MM.1S (cell line): ENCODE results near the gene HNF4A.

ENCODE experiments used
- DNase-seq: peaks from one replicate; pipeline ENCODE4 v3.0.0-alpha.2; 2015
- H2AFZ ChIP-seq: fragments of 300-600 bp; sonication (generic); 2 replicates; pipeline ENCODE4 v1.6.0; 2016; ENCODE audit warnings: antibody characterized with exemption, low read length
- H3F3A ChIP-seq: fragments of 300-600 bp; sonication (generic); 2 replicates; pipeline ENCODE4 v1.6.1; 2016; ENCODE audit warnings: mild to moderate bottlenecking, antibody characterized with exemption, low read length, moderate library complexity, mixed read lengths; ENCODE audit not compliant: insufficient read depth
- H3K27ac ChIP-seq: fragments of 300-600 bp; sonication (generic); 2 replicates; pipeline ENCODE4 v1.5.1; 2016; ENCODE audit warnings: mild to moderate bottlenecking, low read length
- H3K27me3 ChIP-seq: fragments of 300-600 bp; sonication (generic); replicated peaks from 2 replicates; pipeline ENCODE4 v1.6.0; 2016; ENCODE audit warnings: low read length; ENCODE audit not compliant: insufficient read depth
- H3K36me3 ChIP-seq: fragments of 300-600 bp; sonication (generic); replicated peaks from 2 replicates; pipeline ENCODE4 v1.6.1; 2016; ENCODE audit warnings: mild to moderate bottlenecking, low read length, mixed read lengths; ENCODE audit not compliant: insufficient read depth
- H3K4me1 ChIP-seq: fragments of 300-600 bp; sonication (generic); 2 replicates; pipeline ENCODE4 v1.6.1; 2016; ENCODE audit warnings: low read length, mixed read lengths
- H3K4me2 ChIP-seq: fragments of 300-600 bp; sonication (generic); 2 replicates; pipeline ENCODE4 v1.6.0; 2016; ENCODE audit warnings: low read depth, low read length
- H3K4me3 ChIP-seq: fragments of 300-600 bp; sonication (generic); 2 replicates; pipeline ENCODE4 v1.5.1; 2016; ENCODE audit warnings: low read length, mixed read lengths
- H3K79me2 ChIP-seq: fragments of 300-600 bp; sonication (generic); 2 replicates; pipeline ENCODE4 v1.6.1; 2016; ENCODE audit warnings: mixed run types, low read length, mixed read lengths
- H3K9ac ChIP-seq: fragments of 300-600 bp; sonication (generic); 2 replicates; pipeline ENCODE4 v1.6.1; 2016; ENCODE audit warnings: low read length, mixed read lengths
- H3K9me2 ChIP-seq: fragments of 300-600 bp; sonication (generic); replicated peaks from 2 replicates; pipeline ENCODE4 v1.6.1; 2016; ENCODE audit warnings: mild to moderate bottlenecking, low read length, mixed read lengths; ENCODE audit not compliant: insufficient read depth
- H3K9me3 ChIP-seq: fragments of 300-600 bp; sonication (generic); replicated peaks from 2 replicates; pipeline ENCODE4 v1.6.1; 2016; ENCODE audit warnings: mild to moderate bottlenecking, low read length, mixed read lengths; ENCODE audit not compliant: insufficient read depth
- H4K20me1 ChIP-seq: fragments of 300-600 bp; sonication (generic); 2 replicates; pipeline ENCODE4 v1.6.1; 2016; ENCODE audit warnings: mild to moderate bottlenecking, low read length, moderate library complexity, mixed read lengths; ENCODE audit not compliant: insufficient read depth
- EZH2 ChIP-seq: fragments of 300-600 bp; sonication (generic); optimal IDR thresholded peaks from 2 replicates; pipeline ENCODE3; 2017; ENCODE audit warnings: low read depth, mild to moderate bottlenecking, antibody characterized with exemption, low read length, mixed read lengths
- EZH2phosphoT487 ChIP-seq: fragments of 300-600 bp; sonication (generic); IDR thresholded peaks from 2 replicates; pipeline ENCODE4 v1.6.1; 2018; ENCODE audit warnings: antibody characterized with exemption, low read length
- TF ChIP-seq, protein P1 (sequence below): fragments of 300-600 bp; sonication (generic); IDR thresholded peaks from 2 replicates; pipeline ENCODE4 v1.5.1; 2016; ENCODE audit warnings: antibody characterized with exemption, low read length, mixed read lengths

Gene HNF4A

DNA sequence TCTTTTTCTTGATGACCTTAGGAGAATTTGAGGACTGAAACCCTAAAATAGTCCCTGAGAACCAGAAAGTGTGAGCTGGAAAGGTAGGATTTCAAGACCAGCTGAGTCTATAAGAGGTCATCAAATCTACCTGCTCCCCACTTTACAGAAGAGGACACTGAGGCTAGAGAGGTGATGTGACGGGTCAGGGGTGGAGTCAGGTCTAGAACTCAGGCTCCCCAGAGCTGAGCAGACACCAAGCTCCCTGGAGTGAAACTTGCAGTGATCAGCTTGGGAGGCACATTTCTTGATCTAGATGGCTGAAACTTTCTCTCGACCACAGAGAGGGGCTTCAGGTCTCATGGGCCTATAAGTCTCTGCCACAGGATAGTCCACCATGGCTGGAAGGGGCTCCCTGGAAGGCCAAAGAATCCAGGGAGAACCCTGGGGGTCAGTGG is 55.1 kb downstream of the HNF4A start:
- Histone ChIP-seq H2AFZ (no peak overlapping the region), H4K20me1 (no peaks in the 10 kb centered on the region), H3K4me1 (no peaks in the 10 kb centered on the region), H3K9me3 (no peaks in the 10 kb centered on the region), H3K27me3 (no peaks in the 10 kb centered on the region; the same call in 1 of the 2 replicates), H3K4me2 (no peak overlapping the region), H3F3A (no peaks in the 10 kb centered on the region), H3K79me2 (no peaks in the 10 kb centered on the region), H3K9me2 (no peaks in the 10 kb centered on the region), H3K4me3 (no peak overlapping the region), H3K36me3 (no peaks in the 10 kb centered on the region), H3K9ac (no peak overlapping the region), H3K27ac (no peak overlapping the region)
- DNase-seq, result no peak
- TF ChIP-seq EZH2 (no peak), EZH2phosphoT487 (no peak)
- TF ChIP-seq, protein P1, sequence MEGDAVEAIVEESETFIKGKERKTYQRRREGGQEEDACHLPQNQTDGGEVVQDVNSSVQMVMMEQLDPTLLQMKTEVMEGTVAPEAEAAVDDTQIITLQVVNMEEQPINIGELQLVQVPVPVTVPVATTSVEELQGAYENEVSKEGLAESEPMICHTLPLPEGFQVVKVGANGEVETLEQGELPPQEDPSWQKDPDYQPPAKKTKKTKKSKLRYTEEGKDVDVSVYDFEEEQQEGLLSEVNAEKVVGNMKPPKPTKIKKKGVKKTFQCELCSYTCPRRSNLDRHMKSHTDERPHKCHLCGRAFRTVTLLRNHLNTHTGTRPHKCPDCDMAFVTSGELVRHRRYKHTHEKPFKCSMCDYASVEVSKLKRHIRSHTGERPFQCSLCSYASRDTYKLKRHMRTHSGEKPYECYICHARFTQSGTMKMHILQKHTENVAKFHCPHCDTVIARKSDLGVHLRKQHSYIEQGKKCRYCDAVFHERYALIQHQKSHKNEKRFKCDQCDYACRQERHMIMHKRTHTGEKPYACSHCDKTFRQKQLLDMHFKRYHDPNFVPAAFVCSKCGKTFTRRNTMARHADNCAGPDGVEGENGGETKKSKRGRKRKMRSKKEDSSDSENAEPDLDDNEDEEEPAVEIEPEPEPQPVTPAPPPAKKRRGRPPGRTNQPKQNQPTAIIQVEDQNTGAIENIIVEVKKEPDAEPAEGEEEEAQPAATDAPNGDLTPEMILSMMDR, result no peak

DNA sequence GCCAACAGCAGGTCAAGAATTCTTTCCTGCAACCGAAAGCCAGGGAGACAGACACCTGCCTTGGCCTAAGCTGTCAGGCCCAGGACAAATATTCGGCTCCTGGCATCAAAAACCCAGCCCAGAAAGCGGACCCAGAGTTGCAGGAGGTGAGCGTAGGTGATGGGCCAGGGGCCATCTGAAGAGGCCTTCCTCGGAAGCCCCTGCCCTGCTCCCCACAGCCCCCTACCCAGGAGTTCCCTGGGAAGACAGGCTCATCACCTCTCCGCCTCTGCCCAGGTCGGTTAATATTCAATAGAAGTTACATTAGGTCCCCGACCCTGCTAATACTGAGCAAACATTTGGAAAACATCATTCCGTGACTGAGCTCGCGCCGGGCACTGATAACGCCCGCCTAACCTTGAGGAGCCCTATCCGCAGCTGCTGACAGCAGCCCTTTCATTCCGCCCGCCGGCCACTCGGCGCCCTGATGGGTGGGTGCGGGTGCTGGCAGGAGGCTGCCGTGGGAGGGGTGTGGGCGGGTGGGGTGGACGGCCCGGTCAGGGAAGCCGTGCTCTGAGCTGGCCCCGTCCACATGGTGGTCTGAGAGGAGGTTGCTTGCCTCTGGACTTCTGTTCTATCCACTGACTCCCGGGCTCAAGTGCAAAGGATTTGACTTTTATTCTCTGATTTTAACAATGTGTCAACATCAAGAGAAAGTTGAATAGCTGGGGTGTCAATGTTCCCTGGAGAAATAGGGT is 55.7 kb downstream of the HNF4A start:
- H3K36me3 ChIP-seq, result no peaks in the 10 kb centered on the region
- no peak overlapping the region for H3K27ac ChIP-seq
- no peak for DNase-seq

GRCh38 chr20:44411757-44412401 is 56.4 kb downstream of the HNF4A start:
- Histone ChIP-seq H3K36me3 (no peaks in the 10 kb centered on the region), H3K27ac (no peak overlapping the region), H2AFZ (no peak overlapping the region), H3K27me3 (no peaks in the 10 kb centered on the region; the same call in 1 of the 2 replicates), H3K79me2 (no peaks in the 10 kb centered on the region), H3K4me2 (no peak overlapping the region), H3K9me3 (no peaks in the 10 kb centered on the region), H4K20me1 (no peaks in the 10 kb centered on the region), H3K9me2 (no peaks in the 10 kb centered on the region), H3K4me3 (no peak overlapping the region), H3K9ac (no peak overlapping the region), H3K4me1 (no peaks in the 10 kb centered on the region), H3F3A (no peaks in the 10 kb centered on the region)
- TF ChIP-seq, protein P1, result no peak
- TF ChIP-seq EZH2phosphoT487 (no peak), EZH2 (no peak)
- DNase-seq, result no peak

More for the DNA sequence above, 55.7 kb downstream of the HNF4A start:
- H3K79me2 ChIP-seq, result no peaks in the 10 kb centered on the region
- H3K9ac ChIP-seq, result no peak overlapping the region
- H2AFZ ChIP-seq, result no peak overlapping the region
- H3K9me3 ChIP-seq, result no peaks in the 10 kb centered on the region
- no peaks in the 10 kb centered on the region for H3K9me2 ChIP-seq
- no peak overlapping the region for H3K4me2 ChIP-seq
- H3F3A ChIP-seq, result no peaks in the 10 kb centered on the region
- no peaks in the 10 kb centered on the region for H3K4me1 ChIP-seq
- no peak overlapping the region for H3K4me3 ChIP-seq
- no peaks in the 10 kb centered on the region; the same call in 1 of the 2 replicates for H3K27me3 ChIP-seq
- H4K20me1 ChIP-seq, result no peaks in the 10 kb centered on the region
- TF ChIP-seq EZH2 (no peak), EZH2phosphoT487 (no peak)
- TF ChIP-seq, protein P1, result no peak
